Transverse colon (tissue), 3 donors: ENCODE measurements around the gene NCOA5.

Experiments
- CTCF ChIP-seq, 5 experiments: fragments of 200-600 bp in 3 of 5; fragments of 450-650 bp in 2 of 5; sonication (generic) in 3 of 5; IDR thresholded peaks; 1 replicate in 2 of 5; 2 replicates in 3 of 5; pipeline ENCODE4 v1.5.1; 2016 to 2017; ENCODE audit warnings: antibody characterized with exemption in 5 of 5, inconsistent platforms in 3 of 5, mild to moderate bottlenecking in 2 of 5, moderate library complexity in 1 of 5
- EP300 ChIP-seq: sonication (generic); formaldehyde crosslinking; IDR thresholded peaks from one replicate; pipeline ENCODE4 v1.6.1; 2017; ENCODE audit warnings: antibody characterized with exemption, low read depth

GRCh38 chr20:46139266-46139889 is 49.6 kb upstream of the NCOA5 start:
- TF ChIP-seq CTCF (IDR thresholded peaks at IDR 0.05), result no peak
- TF ChIP-seq EP300, result no peak
